IMR-90 (cell line): ENCODE measurements around the gene KLK5. TPM values are rescaled to one million over a fixed set of nuclear protein-coding genes. Genes with fewer than 3 reads are reported as not detected.

Experiments
- ATAC-seq: fragments of 200-7000 bp; cut with Tn5 transposase; 2 replicates; pipeline ENCODE4 v1.9.1; 2020; ENCODE audit warnings: low read depth, mild to moderate bottlenecking, moderate library complexity
- BruUV-seq: library from RNA; stranded (reverse); fragments of 400-500 nt; replicated peaks from 2 replicates; lab custom pipeline; 2021; lab: Mats Ljungman, UMichigan
- CTCF ChIA-PET: fragments of 300-600 bp; formaldehyde crosslinking; extraction: SDS; loops from one replicate; lab custom pipeline; 2021; ENCODE audit warnings: antibody characterized with exemption; lab: Yijun Ruan, JAX
- POLR2A ChIA-PET: fragments of 300-600 bp; sonication (Branson Sonifier 250); formaldehyde crosslinking; loops from one replicate; lab custom pipeline; 2022; ENCODE audit warnings: antibody characterized with exemption; ENCODE audit not compliant: unreplicated experiment; lab: Charles Lee
- DNase-seq: peaks from one replicate; pipeline ENCODE4 v3.0.0; 2013
- H2AFZ ChIP-seq: replicated peaks from 2 replicates; pipeline ENCODE3; 2013; ENCODE audit warnings: low read length, mild to moderate bottlenecking; ENCODE audit not compliant: poor library complexity
- H2AK5ac ChIP-seq: 2 replicates; pipeline ENCODE4 v1.6.1; 2013; ENCODE audit warnings: low read depth, low read length, inconsistent platforms
- H2AK9ac ChIP-seq: replicated peaks from 2 replicates; pipeline ENCODE3; 2013; ENCODE audit warnings: mild to moderate bottlenecking, low read depth, low read length, moderate library complexity; ENCODE audit not compliant: poor library complexity
- H2BK120ac ChIP-seq: 2 replicates; pipeline ENCODE4 v1.6.1; 2013; ENCODE audit warnings: low read depth, low read length, inconsistent platforms
- H2BK15ac ChIP-seq: 3 replicates; pipeline ENCODE4 v1.6.1; 2013; ENCODE audit warnings: low read depth, low read length, inconsistent platforms
- H2BK20ac ChIP-seq: 2 replicates; pipeline ENCODE4 v1.6.1; 2013; ENCODE audit warnings: low read depth, mild to moderate bottlenecking, inconsistent platforms, low read length, moderate library complexity
- H2BK5ac ChIP-seq: 2 replicates; pipeline ENCODE4 v1.6.1; 2013; ENCODE audit warnings: mild to moderate bottlenecking, low read depth, low read length, inconsistent platforms; ENCODE audit not compliant: poor library complexity, severe bottlenecking
- H3K14ac ChIP-seq: replicated peaks from 2 replicates; pipeline ENCODE4 v1.6.1; 2013; ENCODE audit warnings: low read depth, low read length, inconsistent platforms
- H3K18ac ChIP-seq: 2 replicates; pipeline ENCODE4 v1.6.1; 2013; ENCODE audit warnings: low read depth, low read length, control low read depth
- H3K23ac ChIP-seq: 2 replicates; pipeline ENCODE4 v1.6.1; 2013; ENCODE audit warnings: low read depth, low read length, inconsistent platforms
- H3K27ac ChIP-seq: 2 replicates; pipeline ENCODE4 v1.5.1; 2013; ENCODE audit warnings: mild to moderate bottlenecking, control low read depth, low read length; ENCODE audit not compliant: insufficient read depth
- H3K27me3 ChIP-seq: 2 replicates; pipeline ENCODE4 v1.6.1; 2013; ENCODE audit warnings: low read length; ENCODE audit not compliant: control insufficient read depth, insufficient read depth
- H3K36me3 ChIP-seq: 2 replicates; pipeline ENCODE4 v1.6.1; 2013; ENCODE audit warnings: low read length, mixed read lengths; ENCODE audit not compliant: control insufficient read depth, insufficient read depth
- H3K4ac ChIP-seq: 2 replicates; pipeline ENCODE4 v1.6.1; 2013; ENCODE audit warnings: low read depth, low read length, inconsistent platforms
- H3K4me1 ChIP-seq: 2 replicates; pipeline ENCODE4 v1.6.1; 2013; ENCODE audit warnings: low read length, mixed read lengths; ENCODE audit not compliant: control insufficient read depth, insufficient read depth
- H3K4me2 ChIP-seq: 2 replicates; pipeline ENCODE4 v1.6.1; 2013; ENCODE audit warnings: low read depth, mild to moderate bottlenecking, control low read depth, low read length, moderate library complexity
- H3K4me3 ChIP-seq: 2 replicates; pipeline ENCODE4 v1.5.1; 2013; ENCODE audit warnings: low read depth, mild to moderate bottlenecking, control low read depth, low read length, moderate library complexity; ENCODE audit not compliant: insufficient read depth
- H3K56ac ChIP-seq: 2 replicates; pipeline ENCODE4 v1.6.1; 2013; ENCODE audit warnings: low read length, inconsistent platforms; ENCODE audit not compliant: insufficient read depth; ENCODE audit errors: extremely low read depth
- H3K79me1 ChIP-seq, 2 experiments: 2 replicates each; pipeline ENCODE4 v1.6.1; 2013; ENCODE audit warnings: low read length in 2 of 2, inconsistent platforms in 1 of 2, low read depth in 1 of 2
- H3K9ac ChIP-seq: 2 replicates; pipeline ENCODE4 v1.6.1; 2013; ENCODE audit warnings: low read depth, low read length, control low read depth
- H3K9me1 ChIP-seq: 2 replicates; pipeline ENCODE4 v1.6.1; 2013; ENCODE audit warnings: low read length, inconsistent platforms; ENCODE audit not compliant: insufficient read depth
- H3K9me3 ChIP-seq: 2 replicates; pipeline ENCODE4 v1.6.1; 2013; ENCODE audit warnings: low read length; ENCODE audit not compliant: control insufficient read depth, insufficient read depth
- H4K20me1 ChIP-seq: 2 replicates; pipeline ENCODE4 v1.6.1; 2013; ENCODE audit warnings: low read length, inconsistent platforms; ENCODE audit not compliant: insufficient read depth
- H4K5ac ChIP-seq: 2 replicates; pipeline ENCODE4 v1.6.1; 2013; ENCODE audit warnings: mild to moderate bottlenecking, low read depth, low read length, control low read depth
- H4K8ac ChIP-seq, 2 experiments: 2 replicates each; pipeline ENCODE4 v1.6.1; 2013; ENCODE audit warnings: low read depth in 2 of 2, low read length in 2 of 2, control low read depth in 1 of 2, inconsistent platforms in 1 of 2
- H4K91ac ChIP-seq: 2 replicates; pipeline ENCODE4 v1.6.1; 2013; ENCODE audit warnings: low read depth, low read length, inconsistent platforms; ENCODE audit not compliant: insufficient read depth
- BHLHE40 ChIP-seq: fragments of 150-350 bp; IDR thresholded peaks from 2 replicates; pipeline ENCODE4 v1.6.1; 2016; ENCODE audit warnings: mild to moderate bottlenecking, low read depth, low read length
- CEBPB ChIP-seq: IDR thresholded peaks from 2 replicates; pipeline ENCODE4 v1.6.1; 2012; ENCODE audit warnings: low read depth, low read length, improper control_type of control experiment
- CHD1 ChIP-seq: IDR thresholded peaks from 2 replicates; pipeline ENCODE4 v1.6.1; 2012; ENCODE audit warnings: low read depth, low read length, improper control_type of control experiment
- CTCF ChIP-seq: conservative IDR thresholded peaks from 2 replicates; pipeline ENCODE4 v1.5.1; 2012; ENCODE audit warnings: mild to moderate bottlenecking, low read depth, low read length, improper control_type of control experiment
- ELK1 ChIP-seq: fragments of 150-350 bp; IDR thresholded peaks from 2 replicates; pipeline ENCODE4 v1.6.1; 2016; ENCODE audit warnings: low read depth, mild to moderate bottlenecking, low read length, moderate library complexity, borderline replicate concordance
- FOS ChIP-seq: fragments of 150-350 bp; IDR thresholded peaks from 2 replicates; pipeline ENCODE4 v1.6.1; 2016; ENCODE audit warnings: low read depth, low read length
- MAFK ChIP-seq: IDR thresholded peaks from 2 replicates; pipeline ENCODE4 v1.6.1; 2012; ENCODE audit warnings: low read depth, low read length, improper control_type of control experiment
- MAZ ChIP-seq: IDR thresholded peaks from 2 replicates; pipeline ENCODE4 v1.6.1; 2012; ENCODE audit warnings: low read depth, mild to moderate bottlenecking, low read length, improper control_type of control experiment, moderate library complexity, borderline replicate concordance
- MXI1 ChIP-seq: IDR thresholded peaks from 2 replicates; pipeline ENCODE4 v1.6.1; 2012; ENCODE audit warnings: low read depth, mild to moderate bottlenecking, low read length, moderate library complexity, borderline replicate concordance
- NFE2L2 ChIP-seq: fragments of 150-350 bp; IDR thresholded peaks from 2 replicates; pipeline ENCODE4 v1.6.1; 2016; ENCODE audit warnings: low read depth, mild to moderate bottlenecking, low read length
- POLR2A ChIP-seq: IDR thresholded peaks from 2 replicates; pipeline ENCODE4 v1.6.1; 2012; ENCODE audit warnings: mild to moderate bottlenecking, low read depth, low read length
- RAD21 ChIP-seq: IDR thresholded peaks from 2 replicates; pipeline ENCODE4 v1.6.1; 2012; ENCODE audit warnings: low read length, improper control_type of control experiment
- RCOR1 ChIP-seq: IDR thresholded peaks from 2 replicates; pipeline ENCODE4 v1.6.1; 2012; ENCODE audit warnings: mild to moderate bottlenecking, low read length, improper control_type of control experiment; ENCODE audit not compliant: insufficient replicate concordance
- RFX5 ChIP-seq: IDR thresholded peaks from 2 replicates; pipeline ENCODE4 v1.8.0; 2012; ENCODE audit warnings: low read depth, mild to moderate bottlenecking, low read length, moderate library complexity
- SMC3 ChIP-seq: fragments of 150-350 bp; IDR thresholded peaks from 2 replicates; pipeline ENCODE4 v1.6.1; 2016; ENCODE audit warnings: low read depth, mild to moderate bottlenecking, antibody characterized with exemption, low read length, moderate library complexity
- USF2 ChIP-seq: fragments of 150-350 bp; IDR thresholded peaks from 2 replicates; pipeline ENCODE4 v1.6.1; 2017; ENCODE audit warnings: mild to moderate bottlenecking, antibody characterized with exemption, low read length, low read depth
- WGBS, 2 experiments: methylation state at CpG; one replicate each; pipeline versions ENCODE4 v1.1.5 to v1.1.7; 2013; ENCODE audit warnings: missing lambda C conversion rate in 2 of 2; ENCODE audit not compliant: insufficient read length in 1 of 2; ENCODE audit errors: extremely low coverage in 2 of 2; 5-methylcytosine and 5-hydroxymethylcytosine counted together
- dilution Hi-C: fragments of 300-500 bp; cut with HindIII; formaldehyde crosslinking; loops from one replicate; pipeline ENCODE4 v1.14.3; 2018; ENCODE audit warnings: low sequenced_read_pairs; ENCODE audit not compliant: unreplicated experiment
- in situ Hi-C: fragments of 300-500 bp; cut with MboI; formaldehyde crosslinking; loops from 3 replicates; pipeline ENCODE4 v1.14.3; 2019; ENCODE audit warnings: low sequenced_read_pairs, inconsistent platforms, mixed read lengths
- intact Hi-C: fragments of 100-400 bp; cut with micrococcal nuclease; formaldehyde crosslinking; loops from 2 replicates; pipeline ENCODE4 v1.10.0; 2022
- polyA plus RNA-seq, 3 experiments: library from polyadenylated mRNA; depleted of rRNA; stranded (reverse); fragments of >200 nt; gene quantifications; 2 replicates each; pipeline ENCODE4 v1.2.3, GENCODE V29; 2012; ENCODE audit warnings: low replicate concordance in 1 of 3
- total RNA-seq: library from RNA; depleted of rRNA; stranded (reverse); fragments of >200 nt; gene quantifications from 2 replicates; pipeline ENCODE4 v1.2.3, GENCODE V29; 2012

KLK5 gene
- total and polyA plus RNA-seq, 2 of the 4 experiments (the other 2 are of a cell fraction): not detected

GRCh38 chr19:50943074-50943828 lies 9.6 kb downstream of the KLK5 start:
- no peaks in the 10 kb centered on the region for H3K79me1 ChIP-seq
- H3K27me3 ChIP-seq: no peaks in the 10 kb centered on the region
- H2BK5ac ChIP-seq: no peak overlapping the region
- H4K91ac ChIP-seq: no peak overlapping the region
- POLR2A ChIA-PET: no interaction called here
- ATAC-seq (no peak), DNase-seq (no peak)
- H3K4me3 ChIP-seq: no peak overlapping the region
- intact Hi-C loops (no loop called here), in situ Hi-C loops (no loop called here), dilution Hi-C loops (no loop called here)
- peaks cover 8% of the 10 kb centered on the region; the same call in 1 of the 2 replicates for H3K9me3 ChIP-seq
- H3K9ac ChIP-seq: no peak overlapping the region
- H3K4ac ChIP-seq: no peak overlapping the region
- no TSS peak for BruUV-seq
- TF ChIP-seq CTCF (no peak), MAZ (no peak), FOS (no peak), ELK1 (no peak), CHD1 (no peak), USF2 (no peak), BHLHE40 (no peak), SMC3 (no peak), RAD21 (no peak), CEBPB (no peak), NFE2L2 (no peak), RFX5 (no peak), MXI1 (no peak), MAFK (no peak), POLR2A (no peak), RCOR1 (no peak)
- no peak overlapping the region for H4K5ac ChIP-seq
- CTCF ChIA-PET: no interaction called here
- H3K4me2 ChIP-seq: no peak overlapping the region
- no peak overlapping the region for H3K14ac ChIP-seq
- H2BK15ac ChIP-seq: no peak overlapping the region
- H3K27ac ChIP-seq: no peak overlapping the region
- H2BK120ac ChIP-seq: no peak overlapping the region
- H3K36me3 ChIP-seq: no peaks in the 10 kb centered on the region
- H3K56ac ChIP-seq: no peak overlapping the region
- no peak overlapping the region for H2AK5ac ChIP-seq
- no peaks in the 10 kb centered on the region for H3K4me1 ChIP-seq
- H2AFZ ChIP-seq: no peak overlapping the region
- 63% methylated on average over 3 of the region's 10 CpGs; no CpG with 5 or more reads in 1 of the 2 experiments for WGBS, 2 experiments
- H2BK20ac ChIP-seq: no peak overlapping the region
- H2AK9ac ChIP-seq: no peak overlapping the region
- no peak overlapping the region for H3K23ac ChIP-seq
- H3K18ac ChIP-seq: no peak overlapping the region
- no peaks in the 10 kb centered on the region for H3K9me1 ChIP-seq
- H4K20me1 ChIP-seq: no peaks in the 10 kb centered on the region
- H4K8ac ChIP-seq: no peak overlapping the region
